AG10803 (cell line): ENCODE measurements around the gene CLASP2.

Experiments
- DNase-seq: peaks from one replicate; pipeline ENCODE4 v3.0.0; 2010; ENCODE audit warnings: low read depth
- H3K4me3 ChIP-seq: 2 replicates; pipeline ENCODE4 v1.5.1; 2011; ENCODE audit warnings: mild to moderate bottlenecking, low read length, control low read depth
- CTCF ChIP-seq: conservative IDR thresholded peaks from 2 replicates; pipeline ENCODE4 v1.5.1; 2011; ENCODE audit warnings: mild to moderate bottlenecking, low read length, control low read depth, inconsistent platforms

CLASP2 gene

GRCh38 chr3:33718595-33718907, 497 bp upstream of the CLASP2 start:
- peak overlapping the region; percentile 86 for H3K4me3 ChIP-seq
- TF ChIP-seq CTCF = no peak
- no peak for DNase-seq

GRCh38 chr3:33717616-33717865, 513 bp downstream of the CLASP2 start:
- no peak for TF ChIP-seq CTCF
- peak overlapping the region; percentile 86 for H3K4me3 ChIP-seq
- DNase-seq = no peak

GRCh38 chr3:33716227-33716626, 1.8 kb downstream of the CLASP2 start:
- H3K4me3 ChIP-seq = peak overlapping the region; percentile 86

GRCh38 chr3:33711100-33711499, 7.0 kb downstream of the CLASP2 start:
- H3K4me3 ChIP-seq = no peak overlapping the region
- TF ChIP-seq CTCF = no peak
- no peak for DNase-seq

More at GRCh38 chr3:33716227-33716626, 1.8 kb downstream of the CLASP2 start:
- TF ChIP-seq CTCF = no peak
- DNase-seq = no peak

GRCh38 chr3:33706056-33706455, 12.0 kb downstream of the CLASP2 start:
- TF ChIP-seq CTCF = no peak
- no peak overlapping the region for H3K4me3 ChIP-seq
- DNase-seq = no peak

GRCh38 chr3:33704891-33705290, 13.2 kb downstream of the CLASP2 start:
- no peak for TF ChIP-seq CTCF
- no peak for DNase-seq

GRCh38 chr3:33699275-33699674, 18.8 kb downstream of the CLASP2 start:
- no peak overlapping the region for H3K4me3 ChIP-seq
- DNase-seq = no peak
- no peak for TF ChIP-seq CTCF

More at GRCh38 chr3:33704891-33705290, 13.2 kb downstream of the CLASP2 start:
- H3K4me3 ChIP-seq = no peak overlapping the region
